ACC112 (cell line): Measurements from ENCODE around the gene LBX1.

Experiments used
- H2AFZ ChIP-seq: fragments of 200-600 bp; sonication (generic); one replicate; pipeline ENCODE4 v1.6.0; 2017; ENCODE audit warnings: antibody characterized with exemption, low read length; ENCODE audit not compliant: unreplicated experiment
- H3K27ac ChIP-seq: fragments of 200-600 bp; sonication (generic); 2 replicates; pipeline ENCODE4 v1.5.1; 2014; ENCODE audit warnings: low read depth, mild to moderate bottlenecking, antibody characterized with exemption, low read length, moderate library complexity
- H3K27me3 ChIP-seq: fragments of 200-600 bp; sonication (generic); 2 replicates; pipeline ENCODE4 v1.6.1; 2014; ENCODE audit warnings: mild to moderate bottlenecking, antibody characterized with exemption, low read length, moderate library complexity, mixed read lengths; ENCODE audit not compliant: insufficient read depth
- H3K36me3 ChIP-seq: fragments of 200-600 bp; sonication (generic); 2 replicates; pipeline ENCODE4 v1.6.1; 2016; ENCODE audit warnings: mild to moderate bottlenecking, antibody characterized with exemption, low read length, moderate library complexity, mixed read lengths; ENCODE audit not compliant: insufficient read depth
- H3K4me1 ChIP-seq: fragments of 200-600 bp; sonication (generic); one replicate; pipeline ENCODE4 v1.6.1; 2016; ENCODE audit warnings: low read length, mixed read lengths; ENCODE audit not compliant: insufficient read depth, unreplicated experiment, control insufficient read depth
- H3K4me3 ChIP-seq: fragments of 200-600 bp; sonication (generic); 2 replicates; pipeline ENCODE4 v1.5.1; 2014; ENCODE audit warnings: mild to moderate bottlenecking, low read depth, low read length
- H3K79me2 ChIP-seq: fragments of 200-600 bp; sonication (generic); one replicate; pipeline ENCODE4 v1.6.0; 2016; ENCODE audit warnings: low read length; ENCODE audit not compliant: control insufficient read depth, unreplicated experiment, insufficient read depth

Gene LBX1

GRCh38 chr10:101195921-101196320 is 33.3 kb downstream of the LBX1 start:
- no peak overlapping the region for H3K4me3 ChIP-seq
- H3K4me1 ChIP-seq: peaks cover 7% of the 10 kb centered on the region
- H3K27ac ChIP-seq: no peak overlapping the region
- no peaks in the 10 kb centered on the region for H3K79me2 ChIP-seq
- H2AFZ ChIP-seq: no peak overlapping the region
- peaks cover 27% of the 10 kb centered on the region for H3K27me3 ChIP-seq
- no peaks in the 10 kb centered on the region for H3K36me3 ChIP-seq

- H3K79me2 ChIP-seq: no peaks in the 10 kb centered on the region
- no peak overlapping the region for H3K27ac ChIP-seq
- H3K4me1 ChIP-seq: no peaks in the 10 kb centered on the region
- H3K27me3 ChIP-seq: peaks cover 34% of the 10 kb centered on the region
- H3K4me3 ChIP-seq: no peak overlapping the region
- H3K36me3 ChIP-seq: no peaks in the 10 kb centered on the region
- no peak overlapping the region for H2AFZ ChIP-seq
These were observed 39.5 kb downstream of the LBX1 start for GRCh38 chr10:101189461-101190401.

- H3K4me1 ChIP-seq: no peaks in the 10 kb centered on the region
- H2AFZ ChIP-seq: no peak overlapping the region
- H3K36me3 ChIP-seq: no peaks in the 10 kb centered on the region
- peaks cover 40% of the 10 kb centered on the region for H3K27me3 ChIP-seq
- H3K79me2 ChIP-seq: no peaks in the 10 kb centered on the region
- no peak overlapping the region for H3K4me3 ChIP-seq
- no peak overlapping the region for H3K27ac ChIP-seq
These were observed 40.3 kb downstream of the LBX1 start for GRCh38 chr10:101188942-101189341.

- Histone ChIP-seq H3K4me1 (no peaks in the 10 kb centered on the region), H3K27me3 (peaks cover 59% of the 10 kb centered on the region), H3K27ac (no peak overlapping the region), H3K79me2 (no peaks in the 10 kb centered on the region), H2AFZ (no peak overlapping the region), H3K4me3 (no peak overlapping the region), H3K36me3 (no peaks in the 10 kb centered on the region)
These were observed 45.6 kb downstream of the LBX1 start for GRCh38 chr10:101183458-101184183.

GRCh38 chr10:101182936-101183335 is 46.3 kb downstream of the LBX1 start:
- H3K79me2 ChIP-seq: no peaks in the 10 kb centered on the region
- H2AFZ ChIP-seq: no peak overlapping the region
- H3K4me1 ChIP-seq: no peaks in the 10 kb centered on the region
- no peak overlapping the region for H3K4me3 ChIP-seq
- peaks cover 60% of the 10 kb centered on the region for H3K27me3 ChIP-seq
- no peaks in the 10 kb centered on the region for H3K36me3 ChIP-seq
- H3K27ac ChIP-seq: no peak overlapping the region
